ENCODE data around the gene LAMP5. TPM values are rescaled to one million over a fixed set of nuclear protein-coding genes. Genes with fewer than 3 reads are reported as not detected.

LAMP5 gene
- total RNA-seq, 2 donors from 2014 or later: 0.35 TPM; not detected in 1

DNA sequence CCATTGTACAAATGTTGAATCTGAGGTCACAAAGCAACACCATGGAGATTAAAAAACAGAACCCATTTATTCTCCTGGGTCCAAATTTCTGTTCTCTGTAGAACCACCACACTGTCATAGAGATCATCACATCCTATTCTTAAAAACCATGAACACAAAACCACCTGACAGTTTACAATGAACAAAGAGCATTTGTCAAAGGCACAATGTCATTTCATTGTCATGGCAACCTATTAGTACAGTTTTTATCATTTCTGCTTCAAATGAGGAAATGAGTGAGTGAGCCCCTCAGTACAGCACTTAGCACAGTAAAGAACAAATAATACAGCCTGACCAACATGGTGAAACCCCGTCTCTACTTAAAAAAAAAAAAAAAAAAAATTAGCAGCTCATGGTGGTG lies 23.1 kb upstream of the LAMP5 start:
- Mint-ChIP-seq H3K27ac (no peak overlapping the region), H3K4me3 (no peak overlapping the region), H3K27me3 (ENCODE audit: insufficient read depth) (no peaks in the 10 kb centered on the region), H3K4me1 (no peaks in the 10 kb centered on the region), H3K9me3 (no peaks in the 10 kb centered on the region), H3K36me3 (ENCODE audit: low read depth) (no peaks in the 10 kb centered on the region)
- no peak for DNase-seq
- H3K36me3 ChIP-seq (ENCODE audit: control insufficient read depth, insufficient read depth, low read length): no peaks in the 10 kb centered on the region
- H3K9ac ChIP-seq (ENCODE audit: extremely low read depth, low read length, poor library complexity, severe bottlenecking): no peak overlapping the region
- H3K9me3 ChIP-seq (ENCODE audit: control insufficient read depth, low read length): no peaks in the 10 kb centered on the region
- TF ChIP-seq, protein P1, sequence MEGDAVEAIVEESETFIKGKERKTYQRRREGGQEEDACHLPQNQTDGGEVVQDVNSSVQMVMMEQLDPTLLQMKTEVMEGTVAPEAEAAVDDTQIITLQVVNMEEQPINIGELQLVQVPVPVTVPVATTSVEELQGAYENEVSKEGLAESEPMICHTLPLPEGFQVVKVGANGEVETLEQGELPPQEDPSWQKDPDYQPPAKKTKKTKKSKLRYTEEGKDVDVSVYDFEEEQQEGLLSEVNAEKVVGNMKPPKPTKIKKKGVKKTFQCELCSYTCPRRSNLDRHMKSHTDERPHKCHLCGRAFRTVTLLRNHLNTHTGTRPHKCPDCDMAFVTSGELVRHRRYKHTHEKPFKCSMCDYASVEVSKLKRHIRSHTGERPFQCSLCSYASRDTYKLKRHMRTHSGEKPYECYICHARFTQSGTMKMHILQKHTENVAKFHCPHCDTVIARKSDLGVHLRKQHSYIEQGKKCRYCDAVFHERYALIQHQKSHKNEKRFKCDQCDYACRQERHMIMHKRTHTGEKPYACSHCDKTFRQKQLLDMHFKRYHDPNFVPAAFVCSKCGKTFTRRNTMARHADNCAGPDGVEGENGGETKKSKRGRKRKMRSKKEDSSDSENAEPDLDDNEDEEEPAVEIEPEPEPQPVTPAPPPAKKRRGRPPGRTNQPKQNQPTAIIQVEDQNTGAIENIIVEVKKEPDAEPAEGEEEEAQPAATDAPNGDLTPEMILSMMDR (conservative IDR thresholded peaks at IDR 0.05): no peak
- H3K27me3 ChIP-seq (ENCODE audit: control insufficient read depth, insufficient read depth, low read length, poor library complexity, severe bottlenecking): no peaks in the 10 kb centered on the region
- no peaks in the 10 kb centered on the region for H3K4me1 ChIP-seq (ENCODE audit: control insufficient read depth, insufficient read depth, low read length)
- H3K4me3 ChIP-seq (ENCODE audit: low read length): no peak overlapping the region
- 67 to 92% methylated on average over 1 of the region's 1 CpG for WGBS, 2 experiments (ENCODE audit: insufficient coverage in 1 of 2, insufficient read length in 1 of 2)
- H3K27ac ChIP-seq (ENCODE audit: low read depth, low read length): no peak overlapping the region

DNA sequence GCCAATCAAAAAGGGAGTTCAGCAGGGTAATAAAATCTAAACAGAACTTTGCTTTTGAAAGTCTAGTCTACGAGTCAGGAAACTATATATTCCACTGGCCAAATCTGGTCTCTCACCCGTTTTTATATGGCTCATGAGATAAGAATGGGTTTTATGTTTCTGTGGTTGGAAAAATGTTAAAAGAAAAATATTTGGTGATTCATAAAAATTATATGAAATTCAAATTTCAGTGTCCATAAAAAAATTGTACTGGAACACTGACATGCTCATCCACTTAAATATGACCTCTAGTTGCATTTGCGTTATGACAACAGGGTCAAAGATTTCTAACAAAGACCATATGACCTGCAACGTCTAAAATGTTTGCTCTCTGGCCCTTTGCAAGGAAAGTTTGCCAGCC lies 22.3 kb upstream of the LAMP5 start:
- DNase-seq: no peak
- TF ChIP-seq, protein P1 (conservative IDR thresholded peaks at IDR 0.05): no peak
- no peaks in the 10 kb centered on the region for H3K27me3 Mint-ChIP-seq (ENCODE audit: insufficient read depth)
- H3K36me3 Mint-ChIP-seq (ENCODE audit: low read depth): no peaks in the 10 kb centered on the region
- Histone ChIP-seq H3K4me1 (ENCODE audit: control insufficient read depth, insufficient read depth, low read length) (no peaks in the 10 kb centered on the region), H3K9me3 (ENCODE audit: control insufficient read depth, low read length) (no peaks in the 10 kb centered on the region), H3K36me3 (ENCODE audit: control insufficient read depth, insufficient read depth, low read length) (no peaks in the 10 kb centered on the region), H3K9ac (ENCODE audit: extremely low read depth, low read length, poor library complexity, severe bottlenecking) (no peak overlapping the region), H3K4me3 (ENCODE audit: low read length) (no peak overlapping the region), H3K27ac (ENCODE audit: low read depth, low read length) (no peak overlapping the region), H3K27me3 (ENCODE audit: control insufficient read depth, insufficient read depth, low read length, poor library complexity, severe bottlenecking) (no peaks in the 10 kb centered on the region)
- no peak overlapping the region for H3K27ac Mint-ChIP-seq
- no peak overlapping the region for H3K4me3 Mint-ChIP-seq
- H3K4me1 Mint-ChIP-seq: no peaks in the 10 kb centered on the region
- 94 to 100% methylated on average over 2 to 4 of the region's 4 CpGs for WGBS, 2 experiments (ENCODE audit: insufficient coverage in 1 of 2, insufficient read length in 1 of 2)
- no peaks in the 10 kb centered on the region for H3K9me3 Mint-ChIP-seq

DNA sequence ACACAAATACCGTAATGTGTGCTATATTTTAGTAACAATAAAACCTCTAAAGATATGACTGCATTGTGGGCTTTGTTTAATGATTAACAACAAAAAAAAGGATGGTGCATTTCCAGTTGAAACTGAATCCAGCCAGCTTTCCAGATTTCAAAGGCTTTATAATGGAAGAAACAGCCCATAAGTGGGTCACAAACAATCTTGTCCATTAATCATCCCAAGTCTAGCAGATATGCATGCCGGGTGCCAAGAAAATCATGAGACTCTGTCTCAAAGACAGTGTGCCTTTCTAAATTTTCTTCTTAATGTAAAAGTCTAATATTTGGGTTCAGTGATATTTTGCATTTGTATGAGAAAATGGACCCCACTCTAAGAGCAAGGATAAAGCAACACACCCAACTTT lies 20.6 kb upstream of the LAMP5 start:
- TF ChIP-seq, protein P1 (conservative IDR thresholded peaks at IDR 0.05): no peak
- no peak for DNase-seq
- Mint-ChIP-seq H3K9me3 (no peaks in the 10 kb centered on the region), H3K4me3 (no peak overlapping the region), H3K4me1 (no peaks in the 10 kb centered on the region), H3K36me3 (ENCODE audit: low read depth) (no peaks in the 10 kb centered on the region), H3K27ac (no peak overlapping the region), H3K27me3 (ENCODE audit: insufficient read depth) (no peaks in the 10 kb centered on the region)
- H3K36me3 ChIP-seq (ENCODE audit: control insufficient read depth, insufficient read depth, low read length): no peaks in the 10 kb centered on the region
- no peak overlapping the region for H3K27ac ChIP-seq (ENCODE audit: low read depth, low read length)
- no peaks in the 10 kb centered on the region for H3K4me1 ChIP-seq (ENCODE audit: control insufficient read depth, insufficient read depth, low read length)
- no peak overlapping the region for H3K4me3 ChIP-seq (ENCODE audit: low read length)
- WGBS, 2 experiments (ENCODE audit: insufficient coverage in 1 of 2, insufficient read length in 1 of 2): 95 to 100% methylated on average over 1 of the region's 2 CpGs
- no peaks in the 10 kb centered on the region for H3K27me3 ChIP-seq (ENCODE audit: control insufficient read depth, insufficient read depth, low read length, poor library complexity, severe bottlenecking)
- H3K9ac ChIP-seq (ENCODE audit: extremely low read depth, low read length, poor library complexity, severe bottlenecking): no peak overlapping the region
- no peaks in the 10 kb centered on the region for H3K9me3 ChIP-seq (ENCODE audit: control insufficient read depth, low read length)

All from endodermal cell (in vitro differentiated cells).